ENCODE results near the gene FURIN. TPM values are rescaled to one million over a fixed set of nuclear protein-coding genes. Genes with fewer than 3 reads are reported as not detected.

Gene FURIN
- total RNA-seq, 4 donors from 2014 or later = 61.6 to 120 (median 100) TPM

GRCh38 chr15:90884719-90885431 is 16.5 kb downstream of the FURIN start:
- H3K27ac ChIP-seq = peak overlapping the region; percentile 87
- WGBS = 51% methylated on average over 10 of the region's 16 CpGs
- DNase-seq (ENCODE audit: low spot score in 2 of 2) = peak in 1 of 2 donors; percentile 74

DNA sequence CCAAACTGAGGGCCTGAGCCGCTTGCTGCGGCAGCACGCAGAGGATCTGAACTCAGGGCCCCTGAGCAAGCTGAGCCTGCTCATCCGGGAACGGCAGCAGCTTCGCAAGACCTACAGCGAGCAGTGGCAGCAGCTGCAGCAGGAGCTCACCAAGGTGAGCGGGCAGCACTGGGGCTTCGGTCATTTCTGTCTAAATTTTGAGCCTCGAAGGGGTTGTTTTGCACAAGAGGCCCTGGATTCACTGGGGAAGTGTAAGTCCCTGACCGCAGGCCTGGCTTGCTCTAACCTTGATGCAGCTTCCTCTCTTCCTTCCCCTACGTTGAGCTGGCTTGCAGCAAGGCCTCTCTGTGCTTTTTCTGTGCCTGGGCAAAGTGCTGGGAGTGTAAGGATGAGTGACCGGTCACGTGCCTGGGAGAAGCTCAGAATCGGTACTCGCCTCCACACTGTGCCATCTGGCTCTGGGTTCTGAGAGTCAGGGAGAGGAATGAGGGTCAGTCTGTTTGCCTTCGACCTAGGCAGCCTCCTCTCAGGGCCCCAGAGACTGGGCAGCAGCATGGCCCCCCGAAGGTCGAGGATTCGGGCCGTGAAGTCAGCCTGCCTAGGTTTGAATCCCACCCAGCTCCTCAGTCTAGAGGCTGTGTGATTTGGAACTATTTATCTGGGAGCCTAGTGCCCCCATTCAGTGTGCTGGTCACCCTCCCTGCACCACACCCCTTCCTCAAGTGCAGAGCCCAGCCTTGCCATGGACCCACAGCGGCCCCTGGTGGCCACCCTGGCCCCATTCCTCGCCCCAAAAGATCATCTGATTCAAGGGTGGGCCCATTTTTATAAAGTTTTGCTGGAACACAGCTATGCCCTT is 17.3 kb downstream of the FURIN start:
- TF ChIP-seq POLR2AphosphoS5 (IDR thresholded peaks at IDR 0.05) = no peak
- TF ChIP-seq CTCF (IDR thresholded peaks at IDR 0.05) = peak; percentile 94 to 97
- Histone ChIP-seq H3K9me3 (no peaks in the 10 kb centered on the region), H3K4me3 (peak overlapping the region; percentile 58), H3K4me1 (peaks cover 45% of the 10 kb centered on the region), H3K36me3 (peaks cover 37% of the 10 kb centered on the region), H3K27me3 (no peaks in the 10 kb centered on the region), H3K27ac (peak overlapping the region; percentile 87)
- peak; percentile 88 to 91 for DNase-seq (ENCODE audit: low spot score in 2 of 2)
- 55% methylated on average over 17 of the region's 23 CpGs for WGBS

More at GRCh38 chr15:90884719-90885431, 16.5 kb downstream of the FURIN start:
- Histone ChIP-seq H3K36me3 (peaks cover 37% of the 10 kb centered on the region), H3K4me1 (peaks cover 45% of the 10 kb centered on the region), H3K9me3 (no peaks in the 10 kb centered on the region), H3K27me3 (no peaks in the 10 kb centered on the region), H3K4me3 (peak overlapping the region; percentile 58)
- TF ChIP-seq POLR2AphosphoS5 (IDR thresholded peaks at IDR 0.05) (no peak), POLR2A (IDR thresholded peaks at IDR 0.05) (no peak), EP300 (IDR thresholded peaks at IDR 0.05) (no peak), CTCF (IDR thresholded peaks at IDR 0.05) (no peak)

- H3K36me3 ChIP-seq = peaks cover 37% of the 10 kb centered on the region
- no peaks in the 10 kb centered on the region for H3K9me3 ChIP-seq
- no peaks in the 10 kb centered on the region for H3K27me3 ChIP-seq
- peaks cover 45% of the 10 kb centered on the region for H3K4me1 ChIP-seq
- TF ChIP-seq POLR2AphosphoS5 (IDR thresholded peaks at IDR 0.05) (no peak), EP300 (IDR thresholded peaks at IDR 0.05) (no peak), CTCF (IDR thresholded peaks at IDR 0.05) (no peak), POLR2A (IDR thresholded peaks at IDR 0.05) (no peak)
- no peak for DNase-seq (ENCODE audit: low spot score in 2 of 2)
- WGBS = 36% methylated on average over 5 of the region's 5 CpGs
- no peak overlapping the region for H3K4me3 ChIP-seq
- no peak overlapping the region for H3K27ac ChIP-seq
Measured at GRCh38 chr15:90886291-90886614, 17.9 kb downstream of the FURIN start.

- no peaks in the 10 kb centered on the region for H3K27me3 ChIP-seq
- H3K4me3 ChIP-seq = no peak overlapping the region
- WGBS = 85% methylated on average over 10 of the region's 13 CpGs
- TF ChIP-seq POLR2AphosphoS5 (IDR thresholded peaks at IDR 0.05) (no peak), CTCF (IDR thresholded peaks at IDR 0.05) (no peak), POLR2A (IDR thresholded peaks at IDR 0.05) (no peak), EP300 (IDR thresholded peaks at IDR 0.05) (no peak)
- H3K27ac ChIP-seq = no peak overlapping the region
- H3K9me3 ChIP-seq = no peaks in the 10 kb centered on the region
- H3K36me3 ChIP-seq = peaks cover 37% of the 10 kb centered on the region
- peaks cover 45% of the 10 kb centered on the region for H3K4me1 ChIP-seq
- no peak for DNase-seq (ENCODE audit: low spot score in 2 of 2)
Measured at GRCh38 chr15:90887037-90887481, 18.7 kb downstream of the FURIN start.

- Histone ChIP-seq H3K27ac (no peak overlapping the region), H3K4me1 (peaks cover 30% of the 10 kb centered on the region), H3K36me3 (peaks cover 54% of the 10 kb centered on the region), H3K9me3 (no peaks in the 10 kb centered on the region), H3K4me3 (no peak overlapping the region), H3K27me3 (no peaks in the 10 kb centered on the region)
- 93% methylated on average over 14 of the region's 18 CpGs for WGBS
- TF ChIP-seq POLR2AphosphoS5 (IDR thresholded peaks at IDR 0.05) = no peak
- no peak for TF ChIP-seq EP300 (IDR thresholded peaks at IDR 0.05)
- TF ChIP-seq CTCF (IDR thresholded peaks at IDR 0.05) = no peak
- TF ChIP-seq POLR2A (IDR thresholded peaks at IDR 0.05) = no peak
- no peak for DNase-seq (ENCODE audit: low spot score in 2 of 2)
Measured at GRCh38 chr15:90889313-90889730, 20.9 kb downstream of the FURIN start.
